ENCODE results near the gene DHX29. TPM values are rescaled to one million over a fixed set of nuclear protein-coding genes. Genes with fewer than 3 reads are reported as not detected.

The DHX29 gene
- total RNA-seq, 4 donors from 2014 or later: 26.1 to 34.9 (median 30.2) TPM

DNA sequence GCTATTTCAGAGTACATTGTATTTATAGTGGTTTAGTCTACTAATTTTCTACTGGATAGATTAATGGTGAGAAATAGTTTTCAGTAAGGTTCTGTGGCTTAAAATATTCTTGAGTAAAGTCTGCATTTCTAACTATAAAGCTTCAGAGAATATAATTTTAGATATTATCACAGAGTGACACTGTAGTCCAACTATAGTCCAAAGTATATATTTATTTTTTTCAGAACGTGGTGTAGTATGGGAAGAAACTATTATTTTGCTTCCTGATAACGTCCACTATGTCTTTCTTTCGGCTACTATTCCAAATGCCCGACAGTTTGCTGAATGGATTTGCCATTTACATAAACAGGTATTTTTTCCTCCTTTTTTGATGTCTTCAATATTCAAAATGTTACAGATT, 35.6 kb upstream of the DHX29 start:
- peak overlapping the region in 3 of 4 donors; percentile 37 to 46 (median 42) for H3K27ac ChIP-seq (replicated peaks in 1 of 4)
- intact Hi-C loops (cut with DNase I): no loop called here
- H3K9me3 ChIP-seq: no peaks in the 10 kb centered on the region
- H3K4me3 ChIP-seq: peak overlapping the region in 2 of 4 donors; percentile 14 to 16
- no peak for DNase-seq (ENCODE audit: extremely low spot score)
- H3K36me3 ChIP-seq: peaks cover 19 to 67% (median 37%) of the 10 kb centered on the region in 4 donors
- TF ChIP-seq POLR2AphosphoS5 (IDR thresholded peaks at IDR 0.05) (no peak), POLR2A (IDR thresholded peaks at IDR 0.05; ENCODE audit: low read depth) (no peak), EP300 (IDR thresholded peaks at IDR 0.05) (no peak)
- TF ChIP-seq, protein P1, sequence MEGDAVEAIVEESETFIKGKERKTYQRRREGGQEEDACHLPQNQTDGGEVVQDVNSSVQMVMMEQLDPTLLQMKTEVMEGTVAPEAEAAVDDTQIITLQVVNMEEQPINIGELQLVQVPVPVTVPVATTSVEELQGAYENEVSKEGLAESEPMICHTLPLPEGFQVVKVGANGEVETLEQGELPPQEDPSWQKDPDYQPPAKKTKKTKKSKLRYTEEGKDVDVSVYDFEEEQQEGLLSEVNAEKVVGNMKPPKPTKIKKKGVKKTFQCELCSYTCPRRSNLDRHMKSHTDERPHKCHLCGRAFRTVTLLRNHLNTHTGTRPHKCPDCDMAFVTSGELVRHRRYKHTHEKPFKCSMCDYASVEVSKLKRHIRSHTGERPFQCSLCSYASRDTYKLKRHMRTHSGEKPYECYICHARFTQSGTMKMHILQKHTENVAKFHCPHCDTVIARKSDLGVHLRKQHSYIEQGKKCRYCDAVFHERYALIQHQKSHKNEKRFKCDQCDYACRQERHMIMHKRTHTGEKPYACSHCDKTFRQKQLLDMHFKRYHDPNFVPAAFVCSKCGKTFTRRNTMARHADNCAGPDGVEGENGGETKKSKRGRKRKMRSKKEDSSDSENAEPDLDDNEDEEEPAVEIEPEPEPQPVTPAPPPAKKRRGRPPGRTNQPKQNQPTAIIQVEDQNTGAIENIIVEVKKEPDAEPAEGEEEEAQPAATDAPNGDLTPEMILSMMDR (IDR thresholded peaks at IDR 0.05): no peak
- WGBS: 84% methylated on average over 4 of the region's 4 CpGs
- H3K27me3 ChIP-seq: no peaks in the 10 kb centered on the region
- peaks cover 7 to 26% (median 21%) of the 10 kb centered on the region in 4 donors for H3K4me1 ChIP-seq

DNA sequence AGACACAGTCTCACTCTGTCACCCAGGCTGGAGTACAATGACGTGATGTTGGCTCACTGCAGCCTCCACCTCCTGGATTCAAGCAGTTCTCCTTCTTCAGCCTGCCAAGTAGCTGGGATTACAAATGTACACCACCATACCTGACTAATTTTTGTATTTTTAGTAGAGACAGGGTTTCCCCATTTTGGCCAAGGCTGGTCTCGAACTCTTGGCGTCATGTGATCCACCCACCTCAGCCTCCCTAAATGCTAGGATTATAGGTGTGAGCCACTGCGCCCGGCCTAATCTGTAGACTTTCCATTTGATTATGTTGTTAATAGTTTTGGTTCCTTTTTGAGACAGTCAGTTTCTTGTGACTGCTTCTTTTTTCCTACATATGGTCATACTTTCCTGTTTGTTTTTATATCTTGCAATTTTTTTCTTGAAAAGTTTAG, 31.3 kb upstream of the DHX29 start:
- peaks cover 0 to 39% (median 14%) of the 10 kb centered on the region in 4 donors for H3K36me3 ChIP-seq
- WGBS: 82% methylated on average over 5 of the region's 5 CpGs
- H3K27me3 ChIP-seq: no peaks in the 10 kb centered on the region
- no peak for DNase-seq (ENCODE audit: extremely low spot score)
- H3K4me3 ChIP-seq: no peak overlapping the region
- TF ChIP-seq POLR2AphosphoS5 (IDR thresholded peaks at IDR 0.05) (no peak), POLR2A (IDR thresholded peaks at IDR 0.05; ENCODE audit: low read depth) (no peak), EP300 (IDR thresholded peaks at IDR 0.05) (no peak)
- TF ChIP-seq, protein P1 (IDR thresholded peaks at IDR 0.05): no peak
- no peak overlapping the region for H3K27ac ChIP-seq (replicated peaks in 1 of 4)
- intact Hi-C loops (cut with DNase I): no loop called here
- H3K4me1 ChIP-seq: peaks cover 4 to 20% (median 16%) of the 10 kb centered on the region in 4 donors
- no peaks in the 10 kb centered on the region for H3K9me3 ChIP-seq

DNA sequence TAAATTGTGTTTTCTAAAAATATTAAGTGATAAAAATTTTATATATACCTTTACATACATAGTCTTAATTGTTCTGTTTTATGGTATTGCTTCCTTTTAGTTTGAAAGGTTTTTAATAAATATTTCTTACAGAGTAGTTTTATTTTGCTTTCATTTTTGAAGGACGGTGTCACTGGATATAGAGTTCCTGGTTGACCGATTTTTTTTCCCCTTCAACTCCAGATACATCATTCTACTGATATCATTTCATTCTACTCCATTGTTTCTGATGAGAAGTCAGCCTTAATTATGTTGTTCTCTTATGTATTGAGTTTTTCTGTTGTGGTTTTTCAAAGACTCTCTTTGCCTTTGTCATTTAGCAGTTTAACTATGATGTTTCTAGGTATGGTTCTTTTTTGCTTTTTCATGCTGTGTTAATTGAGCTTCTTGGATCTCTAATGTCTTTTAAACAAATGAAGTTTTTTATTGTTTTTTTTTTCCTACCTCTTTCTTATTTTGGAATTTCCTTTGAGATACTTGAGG, 30.7 kb upstream of the DHX29 start:
- TF ChIP-seq, protein P1 (IDR thresholded peaks at IDR 0.05): no peak
- TF ChIP-seq EP300 (IDR thresholded peaks at IDR 0.05) (no peak), POLR2AphosphoS5 (IDR thresholded peaks at IDR 0.05) (no peak)
- Histone ChIP-seq H3K27me3 (no peaks in the 10 kb centered on the region), H3K4me3 (peak overlapping the region in 1 of 4 donors; percentile 6), H3K9me3 (no peaks in the 10 kb centered on the region), H3K36me3 (peaks cover 0 to 35% (median 17%) of the 10 kb centered on the region in 4 donors), H3K4me1 (peaks cover 4 to 14% (median 11%) of the 10 kb centered on the region in 4 donors), H3K27ac (replicated peaks in 1 of 4) (no peak overlapping the region)
- 91% methylated on average over 2 of the region's 2 CpGs for WGBS
- no peak for DNase-seq (ENCODE audit: extremely low spot score)
- intact Hi-C loops (cut with DNase I): no loop called here

DNA sequence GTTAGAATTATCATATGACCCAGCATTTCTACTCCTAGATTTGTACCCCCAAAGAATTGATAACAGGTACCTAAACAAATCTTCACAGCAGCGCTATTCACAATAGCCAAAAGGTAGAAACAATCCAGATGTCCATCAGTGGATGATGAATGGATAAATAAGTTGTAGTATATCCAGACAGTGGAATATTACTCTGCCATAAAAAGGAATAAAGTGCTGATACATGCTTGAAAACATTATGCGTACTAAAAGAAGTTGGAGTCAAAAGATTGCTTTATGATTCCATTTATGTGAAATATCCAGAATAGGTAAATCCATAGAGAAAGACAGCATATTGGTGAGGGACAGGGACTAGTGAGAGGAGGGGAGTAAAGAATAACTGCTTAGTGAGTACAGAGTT, 26.3 kb upstream of the DHX29 start:
- H3K36me3 ChIP-seq: peaks cover 0 to 53% (median 20%) of the 10 kb centered on the region in 4 donors
- 100% methylated on average over 2 of the region's 2 CpGs for WGBS
- H3K27me3 ChIP-seq: no peaks in the 10 kb centered on the region
- no peak overlapping the region for H3K4me3 ChIP-seq
- H3K9me3 ChIP-seq: no peaks in the 10 kb centered on the region
- no peak overlapping the region for H3K27ac ChIP-seq (replicated peaks in 1 of 4)
- H3K4me1 ChIP-seq: peaks cover 1 to 2% (median 1%) of the 10 kb centered on the region in 4 donors
- DNase-seq (ENCODE audit: extremely low spot score): no peak
- intact Hi-C loops (cut with DNase I): no loop called here
- no peak for TF ChIP-seq POLR2AphosphoS5 (IDR thresholded peaks at IDR 0.05)
- TF ChIP-seq, protein P1 (IDR thresholded peaks at IDR 0.05): no peak
- TF ChIP-seq POLR2A (IDR thresholded peaks at IDR 0.05; ENCODE audit: low read depth): no peak
- no peak for TF ChIP-seq EP300 (IDR thresholded peaks at IDR 0.05)

DNA sequence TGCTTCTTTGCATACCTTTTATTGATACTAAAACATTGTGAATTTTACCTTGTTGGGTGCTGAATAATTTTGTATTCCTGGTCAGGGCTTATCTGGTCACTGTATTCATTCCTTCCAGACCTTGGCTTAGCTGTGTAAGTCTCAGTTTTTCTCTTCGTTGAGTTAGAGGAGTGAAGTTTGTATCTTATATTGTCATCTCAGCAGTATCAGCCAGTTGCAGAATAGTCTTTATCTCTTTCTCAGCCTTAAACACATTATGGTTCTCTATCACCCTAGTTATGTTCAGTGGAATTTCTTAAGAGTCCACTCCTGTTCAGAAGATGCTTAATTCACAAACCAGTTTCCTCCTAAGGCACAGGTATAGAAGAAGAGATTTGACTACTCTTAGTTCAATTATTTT, 25.5 kb upstream of the DHX29 start:
- DNase-seq (ENCODE audit: extremely low spot score): no peak
- H3K4me1 ChIP-seq: no peaks in the 10 kb centered on the region
- no peak overlapping the region for H3K27ac ChIP-seq (replicated peaks in 1 of 4)
- no peak for TF ChIP-seq POLR2AphosphoS5 (IDR thresholded peaks at IDR 0.05)
- no peak for TF ChIP-seq POLR2A (IDR thresholded peaks at IDR 0.05; ENCODE audit: low read depth)
- TF ChIP-seq, protein P1 (IDR thresholded peaks at IDR 0.05): no peak
- TF ChIP-seq EP300 (IDR thresholded peaks at IDR 0.05): no peak
- H3K36me3 ChIP-seq: peaks cover 0 to 61% (median 22%) of the 10 kb centered on the region in 4 donors
- no peaks in the 10 kb centered on the region for H3K27me3 ChIP-seq
- intact Hi-C loops (cut with DNase I): no loop called here
- no peaks in the 10 kb centered on the region for H3K9me3 ChIP-seq
- H3K4me3 ChIP-seq: no peak overlapping the region
- 86% methylated on average over 1 of the region's 1 CpG for whole genome bisulfite sequencing
